H1 (cell line): Measurements from ENCODE around the gene FAM131A. TPM values are rescaled to one million over a fixed set of nuclear protein-coding genes. Genes with fewer than 3 reads are reported as not detected.

Experiments
- CTCF ChIA-PET: fragments of 300-600 bp; sonication (Branson Sonifier 250); formaldehyde crosslinking; loops from one replicate; lab custom pipeline; 2021; ENCODE audit not compliant: partially characterized antibody; lab: Charles Lee
- POLR2A ChIA-PET: fragments of 300-600 bp; sonication (Branson Sonifier 250); formaldehyde crosslinking; loops from one replicate; lab custom pipeline; 2021; ENCODE audit warnings: inconsistent platforms; ENCODE audit not compliant: partially characterized antibody; lab: Charles Lee
- DNase-seq, 2 experiments: peaks; one replicate each; pipeline versions ENCODE4 v3.0.0 to v3.0.0-alpha.2; 2010 to 2022; ENCODE audit warnings: low spot score in 2 of 2, low read depth in 1 of 2, mixed read lengths in 1 of 2
- FAIRE-seq: peaks from 2 replicates; lab custom pipeline; 2011; peaks lifted over from hg19 to GRCh38; lab: Jason Lieb, UNC
- H2AFZ ChIP-seq: 2 replicates; pipeline ENCODE4 v1.8.1; 2012; ENCODE audit warnings: low read length, inconsistent platforms
- H2AK5ac ChIP-seq: 2 replicates; pipeline ENCODE4 v1.6.1; 2013; ENCODE audit warnings: low read depth, low read length
- H2BK120ac ChIP-seq: replicated peaks from 2 replicates; pipeline ENCODE3; 2013; ENCODE audit warnings: low read depth, low read length, inconsistent platforms
- H2BK12ac ChIP-seq: 2 replicates; pipeline ENCODE4 v1.6.1; 2013; ENCODE audit warnings: low read depth, low read length
- H2BK15ac ChIP-seq: 2 replicates; pipeline ENCODE4 v1.6.1; 2013; ENCODE audit warnings: low read length
- H2BK20ac ChIP-seq: 2 replicates; pipeline ENCODE4 v1.6.1; 2013; ENCODE audit warnings: low read length
- H2BK5ac ChIP-seq: 2 replicates; pipeline ENCODE4 v1.6.1; 2013; ENCODE audit warnings: low read depth, low read length
- H3K14ac ChIP-seq: 2 replicates; pipeline ENCODE4 v1.6.1; 2013; ENCODE audit warnings: inconsistent platforms; ENCODE audit not compliant: insufficient read length
- H3K18ac ChIP-seq: 2 replicates; pipeline ENCODE4 v1.6.1; 2013; ENCODE audit warnings: low read length; ENCODE audit errors: extremely low read depth
- H3K23ac ChIP-seq: 2 replicates; pipeline ENCODE4 v1.6.1; 2013; ENCODE audit warnings: inconsistent platforms; ENCODE audit not compliant: insufficient read length
- H3K23me2 ChIP-seq: 2 replicates; pipeline ENCODE4 v1.6.1; 2013; ENCODE audit warnings: low read depth, low read length
- H3K27ac ChIP-seq: 2 replicates; pipeline ENCODE4 v1.6.1; 2011; ENCODE audit warnings: low read depth, low read length, inconsistent platforms
- H3K27me3 ChIP-seq, 4 experiments: replicated peaks in 1 of 4; 1 replicate in 1 of 4; 2 replicates in 3 of 4; pipeline versions ENCODE4 v1.6.1 to v1.8.1; 2011 to 2013; ENCODE audit warnings: low read length in 3 of 4, mild to moderate bottlenecking in 3 of 4, inconsistent platforms in 2 of 4, mixed read lengths in 2 of 4, moderate library complexity in 1 of 4; ENCODE audit not compliant: control insufficient read depth in 3 of 4, insufficient read depth in 3 of 4; ENCODE audit errors: extremely low read depth in 1 of 4
- H3K36me3 ChIP-seq, 4 experiments: 2 replicates each; pipeline versions ENCODE4 v1.6.1 to v1.8.1; 2011 to 2013; ENCODE audit warnings: mild to moderate bottlenecking in 4 of 4, low read length in 3 of 4, moderate library complexity in 2 of 4, control low read depth in 1 of 4, inconsistent platforms in 1 of 4; ENCODE audit not compliant: insufficient read depth in 4 of 4, control insufficient read depth in 2 of 4
- H3K4ac ChIP-seq: replicated peaks from 2 replicates; pipeline ENCODE3; 2013; ENCODE audit warnings: low read length, low read depth, mixed read lengths, inconsistent platforms; ENCODE audit not compliant: insufficient read length
- H3K4me1 ChIP-seq, 4 experiments: replicated peaks in 1 of 4; 1 replicate in 1 of 4; 2 replicates in 3 of 4; pipeline versions ENCODE4 v1.6.1 to v1.8.1; 2011 to 2013; ENCODE audit warnings: low read length in 3 of 4, inconsistent platforms in 2 of 4, mixed read lengths in 1 of 4; ENCODE audit not compliant: insufficient read depth in 4 of 4, control insufficient read depth in 3 of 4
- H3K4me2 ChIP-seq, 2 experiments: 2 replicates each; pipeline versions ENCODE4 v1.6.1 to v1.8.1; 2011 to 2013; ENCODE audit warnings: low read depth in 2 of 2, low read length in 2 of 2, control low read depth in 1 of 2, inconsistent platforms in 1 of 2, mild to moderate bottlenecking in 1 of 2; ENCODE audit not compliant: insufficient read depth in 1 of 2
- H3K4me3 ChIP-seq, 4 experiments: fragments of 200-600, 300-600 bp in 1 of 4; sonication (generic), shearing (Covaris generic), sonication (Bioruptor Twin) in 1 of 4; 2 replicates each; pipeline versions ENCODE4 v1.5.1 to v1.8.1; 2011 to 2016; ENCODE audit warnings: low read length in 4 of 4, low read depth in 3 of 4, control low read depth in 2 of 4, inconsistent platforms in 2 of 4, mild to moderate bottlenecking in 2 of 4, mixed read lengths in 1 of 4, moderate library complexity in 1 of 4; ENCODE audit not compliant: insufficient read depth in 2 of 4; ENCODE audit errors: extremely low read depth in 1 of 4
- H3K56ac ChIP-seq: replicated peaks from 2 replicates; pipeline ENCODE3; 2013; ENCODE audit warnings: low read depth, mild to moderate bottlenecking, mixed read lengths, low read length, inconsistent platforms; ENCODE audit not compliant: insufficient read length
- H3K79me1 ChIP-seq: 2 replicates; pipeline ENCODE4 v1.6.1; 2013; ENCODE audit warnings: low read depth, low read length, control low read depth
- H3K79me2 ChIP-seq, 2 experiments: 2 replicates each; pipeline versions ENCODE4 v1.6.1 to v1.8.1; 2012 to 2013; ENCODE audit warnings: low read length in 2 of 2, mild to moderate bottlenecking in 2 of 2, inconsistent platforms in 1 of 2; ENCODE audit not compliant: insufficient read depth in 2 of 2, control insufficient read depth in 1 of 2
- H3K9ac ChIP-seq, 4 experiments: replicated peaks in 1 of 4; 1 replicate in 1 of 4; 2 replicates in 3 of 4; pipeline versions ENCODE4 v1.6.1 to v1.8.1; 2011 to 2013; ENCODE audit warnings: low read depth in 3 of 4, low read length in 3 of 4, control low read depth in 2 of 4, mild to moderate bottlenecking in 2 of 4, moderate library complexity in 2 of 4, inconsistent platforms in 1 of 4; ENCODE audit errors: extremely low read depth in 1 of 4
- H3K9me3 ChIP-seq, 2 experiments: 2 replicates each; pipeline versions ENCODE4 v1.6.1 to v1.8.1; 2012 to 2013; ENCODE audit warnings: mild to moderate bottlenecking in 2 of 2, moderate library complexity in 2 of 2, control low read depth in 1 of 2, inconsistent platforms in 1 of 2, low read depth in 1 of 2, low read length in 1 of 2, mixed read lengths in 1 of 2; ENCODE audit not compliant: insufficient read depth in 2 of 2
- H4K20me1 ChIP-seq, 2 experiments: replicated peaks in 1 of 2; 2 replicates each; pipeline versions ENCODE3 to v1.8.1; 2011 to 2013; ENCODE audit warnings: inconsistent platforms in 2 of 2, low read length in 2 of 2, mild to moderate bottlenecking in 1 of 2; ENCODE audit not compliant: insufficient read depth in 2 of 2, control insufficient read depth in 1 of 2
- H4K5ac ChIP-seq: 2 replicates; pipeline ENCODE4 v1.6.1; 2013; ENCODE audit warnings: low read length, low read depth, mixed read lengths, inconsistent platforms; ENCODE audit not compliant: insufficient read length
- H4K8ac ChIP-seq: 2 replicates; pipeline ENCODE4 v1.8.0; 2013; ENCODE audit warnings: mild to moderate bottlenecking, moderate library complexity, low read length, inconsistent platforms; ENCODE audit not compliant: insufficient read depth; ENCODE audit errors: extremely low read depth
- H4K91ac ChIP-seq: replicated peaks from 2 replicates; pipeline ENCODE3; 2013; ENCODE audit warnings: low read length, mixed read lengths, inconsistent platforms; ENCODE audit not compliant: insufficient read length
- POLR2AphosphoS5 ChIP-seq: IDR thresholded peaks from 2 replicates; pipeline ENCODE4 v1.6.1; 2011; ENCODE audit warnings: low read depth, low read length
- TEAD4 ChIP-seq: IDR thresholded peaks from 2 replicates; pipeline ENCODE4 v1.6.1; 2012; ENCODE audit warnings: low read depth, low read length, inconsistent platforms, mixed read lengths
- WGBS, 2 experiments: shearing (Covaris generic) in 1 of 2; methylation state at CpG; one replicate each; pipeline versions ENCODE4 v1.1.6 to v1.1.7; 2013 to 2015; ENCODE audit warnings: low lambda C conversion rate in 2 of 2, mixed read lengths in 2 of 2, inconsistent platforms in 1 of 2, low coverage in 1 of 2, missing lambda C conversion rate in 1 of 2; ENCODE audit not compliant: insufficient replicate concordance in 2 of 2, insufficient coverage in 1 of 2, insufficient read length in 1 of 2; ENCODE audit errors: extremely low coverage in 1 of 2, missing lambda C conversion rate in 1 of 2; 5-methylcytosine and 5-hydroxymethylcytosine counted together
- polyA plus RNA-seq, 7 experiments: library from polyadenylated mRNA; depleted of rRNA in 3 of 7; stranded (reverse) in 5 of 7; unstranded in 2 of 7; fragments of >200 nt in 5 of 7; fragments of 200-250 nt in 2 of 7; gene quantifications; 1 replicate in 5 of 7; 2 replicates in 1 of 7; 4 replicates in 1 of 7; pipeline versions ENCODE4 v1.2.1 to v1.2.3, GENCODE V29; 2011 to 2013; ENCODE audit warnings: missing spikeins in 2 of 7, mixed read lengths in 2 of 7
- total RNA-seq: library from RNA; stranded (reverse); fragmentation: NEBNext Ultra II Directional; extraction: Animal tissue kit (Norgen Biotek cat#: 25700); gene quantifications from 2 replicates; pipeline ENCODE4 v1.2.1, GENCODE V29; 2021

FAM131A gene
- total and polyA plus RNA-seq, 2 of the 8 experiments (the other 6 are each of a cell fraction or from before 2014, with no cell fraction given): 16.0 to 21.9 TPM

DNA sequence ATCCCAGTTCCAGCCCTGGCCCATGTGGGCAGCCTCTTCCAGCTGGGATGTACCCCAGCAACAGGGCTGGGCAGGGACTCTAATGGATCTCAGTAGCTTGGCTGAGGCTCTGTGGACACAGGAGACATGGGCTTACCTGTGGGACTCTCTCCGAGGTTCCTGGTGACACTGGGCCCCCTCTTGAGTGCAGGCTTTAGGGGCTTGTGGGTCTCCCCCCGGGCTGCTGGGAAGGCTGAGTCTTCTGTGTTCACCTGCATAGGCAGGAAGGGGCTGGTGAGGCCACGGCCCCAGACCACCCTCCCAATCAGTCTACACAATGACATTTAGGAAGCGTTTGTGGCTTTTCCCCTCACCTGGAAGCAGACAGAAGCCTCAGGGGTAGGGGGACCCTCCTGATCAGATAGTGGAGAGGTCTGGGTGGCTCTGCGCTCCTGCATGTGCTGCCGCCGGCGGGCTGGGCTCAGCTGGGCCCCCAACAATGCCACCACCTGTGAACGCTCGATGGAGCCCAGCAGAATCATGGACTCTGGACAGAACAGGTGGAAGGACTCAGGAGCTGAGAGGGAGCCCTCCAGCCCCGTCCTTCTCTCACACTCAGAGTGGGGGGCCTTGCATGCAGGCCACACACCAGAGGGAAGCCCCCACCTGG, 15.6 kb downstream of the FAM131A start:
- Histone ChIP-seq H3K4me2 (no peak overlapping the region), H4K20me1 (peaks cover 0 to 7% of the 10 kb centered on the region in 2 experiments), H4K91ac (no peak overlapping the region), H3K4me3 (no peak overlapping the region), H2AFZ (no peak overlapping the region), H2BK12ac (no peak overlapping the region), H4K5ac (no peak overlapping the region), H3K56ac (no peak overlapping the region), H3K27me3 (no peaks in the 10 kb centered on the region), H3K4ac (no peak overlapping the region), H3K36me3 (peaks cover 7 to 39% (median 22%) of the 10 kb centered on the region in 4 experiments; a peak in 7 of 8 replicates), H3K79me2 (no peaks in the 10 kb centered on the region), H3K27ac (no peak overlapping the region), H2BK120ac (no peak overlapping the region), H3K23ac (no peak overlapping the region), H3K23me2 (no peaks in the 10 kb centered on the region), H2BK15ac (no peak overlapping the region), H3K9me3 (no peaks in the 10 kb centered on the region), H3K4me1 (peaks cover 0 to 6% (median 3%) of the 10 kb centered on the region in 4 experiments; a peak in 2 of 7 replicates), H2AK5ac (no peak overlapping the region), H2BK5ac (no peak overlapping the region), H3K18ac (no peak overlapping the region), H4K8ac (no peak overlapping the region), H3K14ac (no peak overlapping the region), H3K9ac (no peak overlapping the region), H3K79me1 (no peaks in the 10 kb centered on the region), H2BK20ac (no peak overlapping the region)
- TF ChIP-seq TEAD4 (no peak), POLR2AphosphoS5 (no peak)
- DNase-seq (no peak), FAIRE-seq (no peak)
- CTCF ChIA-PET: interaction anchor here (0.6 to 6.8 kb wide), 22 partner anchors 7 to 326 kb away, joined by 3 to 49 read pairs (median 4); partner anchors contain the start of genes CLCN2, FAM131A and POLR2H
- whole genome bisulfite sequencing, 2 experiments: 90% methylated on average over 10 of the region's 11 CpGs; no CpG with 5 or more reads in 1 of the 2 experiments
- POLR2A ChIA-PET: interaction anchor here (1.0 to 3.6 kb wide), 9 partner anchors 7 to 37 kb away, joined by 3 to 23 read pairs (median 7); partner anchors contain the start of genes CLCN2, FAM131A and POLR2H
